Testis (tissue), 2 donors: ENCODE results near the gene TSG101.

Experiments used
- CTCF ChIP-seq, 3 experiments: fragments of 450-650 bp in 2 of 3; fragments of 200-600 bp in 1 of 3; sonication (generic) in 1 of 3; IDR thresholded peaks; one replicate each; pipeline ENCODE4 v1.5.1; 2016 to 2019; ENCODE audit warnings: antibody characterized with exemption in 3 of 3, mild to moderate bottlenecking in 2 of 3, moderate library complexity in 1 of 3
- POLR2A ChIP-seq: fragments of 450-650 bp; IDR thresholded peaks from one replicate; pipeline ENCODE4 v1.6.1; 2017; ENCODE audit warnings: antibody characterized with exemption, mild to moderate bottlenecking, moderate library complexity

DNA sequence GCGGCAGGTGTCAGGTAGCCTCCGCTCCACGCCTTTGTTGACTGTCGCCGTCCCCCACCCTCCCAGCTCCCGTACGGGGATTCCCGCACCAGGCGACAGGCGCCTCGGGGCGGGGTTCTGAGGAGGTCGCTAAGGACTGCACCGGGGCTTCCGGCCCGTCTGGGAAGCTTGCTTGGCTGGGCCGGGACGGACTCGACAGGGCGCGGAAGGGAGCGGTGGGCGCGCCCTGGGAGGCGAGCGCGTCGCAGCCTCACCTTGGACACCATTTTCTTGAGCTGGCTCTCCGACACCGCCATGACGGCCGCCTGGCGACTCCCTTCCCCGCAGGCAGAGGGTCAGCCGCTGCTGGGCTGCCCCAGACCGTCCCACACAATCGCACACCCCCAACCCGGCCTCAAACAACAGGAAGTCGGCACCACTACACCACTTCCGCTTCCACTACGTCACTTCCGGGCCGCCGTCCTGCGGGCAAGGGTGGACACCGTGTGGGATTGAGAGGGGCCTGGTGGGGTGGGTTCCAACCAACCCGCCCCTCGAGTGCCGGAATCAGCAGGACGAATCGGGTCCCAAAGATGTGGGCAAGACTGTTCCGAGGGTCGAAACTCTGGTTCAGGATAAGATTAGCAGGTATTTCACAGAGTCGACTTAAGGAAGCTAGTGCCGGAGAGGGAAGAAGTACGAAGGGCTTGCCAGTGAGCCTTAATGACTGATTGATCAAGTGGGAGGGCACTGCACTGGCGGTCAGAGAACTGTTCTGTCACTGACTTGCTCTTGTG is at the start of gene TSG101:
- peak; percentile 64 for TF ChIP-seq POLR2A
- no peak for TF ChIP-seq CTCF (IDR thresholded peaks at IDR 0.05)
